ENCODE data around the gene TMEM123.

The TMEM123 gene

DNA sequence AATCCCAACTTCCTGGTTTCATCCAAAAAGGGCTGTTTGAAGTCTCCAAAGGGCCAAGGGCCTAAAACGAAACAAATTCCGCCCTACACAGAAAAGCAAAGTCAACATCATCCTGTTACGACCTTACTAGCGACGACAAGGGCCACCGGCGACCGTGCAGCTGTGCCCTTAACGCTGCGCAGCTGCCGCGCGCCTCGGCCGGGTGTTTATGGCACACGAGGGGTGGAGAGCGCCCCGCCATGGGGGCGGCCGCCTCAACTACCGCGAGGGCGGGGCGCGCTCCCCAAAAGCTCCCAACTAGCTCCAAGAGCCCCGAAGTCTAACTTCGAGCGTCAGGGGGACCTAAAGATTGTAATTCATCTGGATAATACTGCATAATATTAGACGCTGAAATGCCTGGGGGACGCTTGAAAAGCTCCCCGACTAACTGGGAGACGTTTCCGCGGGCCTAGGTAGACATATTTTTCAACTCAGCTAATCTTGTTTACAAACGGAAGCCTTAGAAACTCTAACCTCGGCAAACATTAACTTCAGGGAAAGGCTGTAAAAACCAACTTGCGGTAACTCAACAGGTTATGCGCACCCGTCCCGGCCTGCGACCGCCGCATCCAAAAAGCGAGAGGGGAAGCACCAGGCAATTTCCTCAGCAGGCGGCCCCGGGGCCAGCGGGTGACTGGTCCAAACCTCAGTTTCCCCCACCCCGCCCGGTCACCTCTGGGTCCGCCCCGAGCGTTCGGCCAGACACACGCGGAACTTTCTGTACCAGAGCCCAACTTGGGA lies 694 bp downstream of the TMEM123 start:
- Mint-ChIP-seq H3K27ac (peak overlapping the region; percentile 92), H3K4me3 (peak overlapping the region; percentile 99), H3K4me1 (peaks cover 81% of the 10 kb centered on the region), H3K9me3 (no peaks in the 10 kb centered on the region), H3K36me3 (ENCODE audit: low read depth) (peaks cover 9% of the 10 kb centered on the region), H3K27me3 (ENCODE audit: low read depth, poor library complexity) (no peaks in the 10 kb centered on the region)
- TF ChIP-seq CTCF (IDR thresholded peaks at IDR 0.05), result no peak
- peak; percentile 70 for DNase-seq

GRCh38 chr11:102451041-102451680 lies 1.4 kb downstream of the TMEM123 start:
- Mint-ChIP-seq H3K4me1 (peaks cover 84% of the 10 kb centered on the region), H3K27me3 (ENCODE audit: low read depth, poor library complexity) (no peaks in the 10 kb centered on the region), H3K4me3 (peak overlapping the region; percentile 99), H3K27ac (peak overlapping the region; percentile 92), H3K36me3 (ENCODE audit: low read depth) (peaks cover 12% of the 10 kb centered on the region), H3K9me3 (peaks cover under 1% of the 10 kb centered on the region)
- no peak for DNase-seq
- TF ChIP-seq CTCF (IDR thresholded peaks at IDR 0.05), result no peak

GRCh38 chr11:102449651-102450570 lies 2.7 kb downstream of the TMEM123 start:
- H3K36me3 Mint-ChIP-seq (ENCODE audit: low read depth), result peaks cover 24% of the 10 kb centered on the region
- no peaks in the 10 kb centered on the region for H3K27me3 Mint-ChIP-seq (ENCODE audit: low read depth, poor library complexity)
- DNase-seq, result no peak
- H3K4me3 Mint-ChIP-seq, result peak overlapping the region; percentile 99
- H3K27ac Mint-ChIP-seq, result peak overlapping the region; percentile 2
- peaks cover 74% of the 10 kb centered on the region for H3K4me1 Mint-ChIP-seq
- TF ChIP-seq CTCF (IDR thresholded peaks at IDR 0.05), result no peak
- peaks cover 13% of the 10 kb centered on the region for H3K9me3 Mint-ChIP-seq

DNA sequence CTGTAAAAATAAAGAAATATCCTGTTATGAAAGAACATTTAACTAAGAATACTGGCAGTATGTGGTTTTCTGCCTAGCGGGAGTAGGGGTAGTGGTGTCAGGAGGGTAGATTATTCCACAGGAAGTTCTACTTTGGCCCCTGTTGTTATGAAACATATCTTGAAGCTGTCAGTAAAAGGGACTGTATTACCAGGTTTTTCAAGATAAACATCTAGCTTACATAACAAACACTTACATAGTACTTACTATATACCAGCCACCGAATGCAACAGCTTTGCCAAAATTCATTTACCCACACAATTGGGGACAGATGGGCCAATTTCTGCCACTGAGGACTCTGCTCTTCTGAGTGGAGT lies 3.7 kb downstream of the TMEM123 start:
- peaks cover 34% of the 10 kb centered on the region for H3K36me3 Mint-ChIP-seq (ENCODE audit: low read depth)
- H3K27me3 Mint-ChIP-seq (ENCODE audit: low read depth, poor library complexity), result no peaks in the 10 kb centered on the region
- TF ChIP-seq CTCF (IDR thresholded peaks at IDR 0.05), result no peak
- H3K9me3 Mint-ChIP-seq, result peaks cover 22% of the 10 kb centered on the region
- no peak overlapping the region for H3K4me3 Mint-ChIP-seq
- H3K4me1 Mint-ChIP-seq, result peaks cover 63% of the 10 kb centered on the region
- DNase-seq, result no peak
- H3K27ac Mint-ChIP-seq, result peak overlapping the region; percentile 73

- Mint-ChIP-seq H3K4me3 (peak overlapping the region; percentile 56), H3K36me3 (ENCODE audit: low read depth) (peaks cover 40% of the 10 kb centered on the region), H3K27me3 (ENCODE audit: low read depth, poor library complexity) (no peaks in the 10 kb centered on the region), H3K9me3 (peaks cover 28% of the 10 kb centered on the region), H3K27ac (peak overlapping the region; percentile 73), H3K4me1 (peaks cover 57% of the 10 kb centered on the region)
- DNase-seq, result no peak
- TF ChIP-seq CTCF (IDR thresholded peaks at IDR 0.05), result no peak
These were observed 4.4 kb downstream of the TMEM123 start for GRCh38 chr11:102447941-102448868.
